ENCODE results near the gene OSCP1. TPM values are rescaled to one million over a fixed set of nuclear protein-coding genes. Genes with fewer than 3 reads are reported as not detected.
A peak's percentile ranks its signal among the peaks of the same experiment; 100 is the strongest.

OSCP1 gene
- 0.56 and 0.94 TPM in 2 replicates for total RNA-seq
- 0.30 TPM for total RNA-seq (2013)
- 0.16 and 0.23 TPM in 2 replicates for polyA plus RNA-seq
- polyA minus RNA-seq = 0.26 and 0.78 TPM in 2 replicates

GRCh38 chr1:36450270-36450918 lies at the start of gene OSCP1:
TSS of gene OSCP1 (minus strand) at chr1:36450451. CDS start at chr1:36450369, 82 bp downstream.
- WGBS (ENCODE audit: insufficient coverage) = 2% methylated on average over 48 of the region's 48 CpGs
- CTCF ChIA-PET = interaction anchor here (0.6 to 1.5 kb wide), 5 partner anchors 10 to 637 kb away, joined by 3 to 5 read pairs (median 4); partner anchors contain the start of gene MRPS15
- TF ChIP-seq CTCF (IDR thresholded peaks at IDR 0.05) (no peak), EZH2 (IDR thresholded peaks at IDR 0.05; ENCODE audit: borderline replicate concordance, insufficient read depth, low read depth, low read length, poor library complexity, severe bottlenecking) (no peak)
- peaks cover 3 to 8% of the 10 kb centered on the region in 2 experiments for H3K36me3 ChIP-seq (replicated peaks in 1 of 2; ENCODE audit: control extremely low read depth in 1 of 2, control insufficient read depth in 1 of 2, extremely low read depth in 1 of 2, insufficient read depth in 2 of 2, low read length in 1 of 2)
- Mint-ChIP-seq H3K9me3 (ENCODE audit: insufficient read depth) (no peaks in the 10 kb centered on the region), H3K27me3 (no peaks in the 10 kb centered on the region), H3K4me1 (peaks cover 18% of the 10 kb centered on the region), H3K4me3 (peak within 1 kb of the TSS; percentile 97), H3K27ac (peak within 1 kb of the TSS; percentile 96)
- POLR2A ChIA-PET = interaction anchor here (0.6 to 2.7 kb wide), 7 partner anchors 14 to 1025 kb away, joined by 3 to 20 read pairs (median 3); partner anchors contain the start of genes MRPS15, SH3D21 and STK40
- H3K4me3 ChIP-seq (ENCODE audit: control extremely low read depth in 1 of 5, extremely low read depth in 1 of 5, insufficient read depth in 1 of 5, low read depth in 2 of 5, low read length in 4 of 5) = peak within 1 kb of the TSS; percentile 67 to 86 (median 76)
- no peaks in the 10 kb centered on the region for H4K20me1 ChIP-seq (ENCODE audit: control insufficient read depth, insufficient read depth, low read length, poor library complexity, severe bottlenecking)
- no peaks in the 10 kb centered on the region for H3K27me3 ChIP-seq (replicated peaks in 1 of 4; ENCODE audit: control extremely low read depth in 1 of 4, control insufficient read depth in 3 of 4, insufficient read depth in 4 of 4, low read length in 3 of 4)
- ATAC-seq (ENCODE audit: low read depth) (peak; percentile 98), DNase-seq (peak; percentile 96)
- no peaks in the 10 kb centered on the region for H3K79me2 ChIP-seq (ENCODE audit: control insufficient read depth, insufficient read depth, low read length)
- no peaks in the 10 kb centered on the region for H3K9me3 ChIP-seq (ENCODE audit: control extremely low read depth in 1 of 3, control insufficient read depth in 2 of 3, insufficient read depth in 1 of 3, low read length in 2 of 3)
- H2AFZ ChIP-seq (ENCODE audit: insufficient read depth, low read depth, low read length, poor library complexity, severe bottlenecking) = peak within 1 kb of the TSS; percentile 83
- peak within 1 kb of the TSS; percentile 80 for H3K9ac ChIP-seq (ENCODE audit: low read length)
- H3K4me1 ChIP-seq (ENCODE audit: control insufficient read depth in 2 of 2, insufficient read depth in 2 of 2, low read length in 2 of 2) = peaks cover 3 to 15% of the 10 kb centered on the region in 2 donors
- peak within 1 kb of the TSS; percentile 92 to 96 for H3K27ac ChIP-seq (ENCODE audit: low read length in 2 of 2)
- peak within 1 kb of the TSS; percentile 80 for H3K4me2 ChIP-seq (replicated peaks; ENCODE audit: low read depth, low read length, poor library complexity, severe bottlenecking)
- intact Hi-C loops (cut with micrococcal nuclease) = loop anchor here (1.0 to 2.0 kb wide), 4 partner anchors 14 to 1104 kb away; partner anchors contain the start of genes ADPRS, MRPS15 and SNIP1

GRCh38 chr1:36497207-36497606 lies 47.0 kb upstream of the OSCP1 start:
- CTCF ChIA-PET = interaction anchor here (1.8 kb wide), 1 partner anchor 19 kb away, joined by 5 read pairs; no protein-coding TSS in a partner anchor

More at GRCh38 chr1:36497207-36497606, 47.0 kb upstream of the OSCP1 start:
- Histone ChIP-seq H2AFZ (ENCODE audit: insufficient read depth, low read depth, low read length, poor library complexity, severe bottlenecking) (no peak overlapping the region), H3K4me3 (ENCODE audit: control extremely low read depth in 1 of 5, extremely low read depth in 1 of 5, insufficient read depth in 1 of 5, low read depth in 2 of 5, low read length in 4 of 5) (no peak overlapping the region), H3K27me3 (replicated peaks in 1 of 4; ENCODE audit: control extremely low read depth in 1 of 4, control insufficient read depth in 3 of 4, insufficient read depth in 4 of 4, low read length in 3 of 4) (no peaks in the 10 kb centered on the region), H3K27ac (ENCODE audit: low read length in 2 of 2) (no peak overlapping the region), H3K4me2 (replicated peaks; ENCODE audit: low read depth, low read length, poor library complexity, severe bottlenecking) (no peak overlapping the region), H3K36me3 (replicated peaks in 1 of 2; ENCODE audit: control extremely low read depth in 1 of 2, control insufficient read depth in 1 of 2, extremely low read depth in 1 of 2, insufficient read depth in 2 of 2, low read length in 1 of 2) (no peaks in the 10 kb centered on the region), H3K9ac (ENCODE audit: low read length) (no peak overlapping the region), H3K9me3 (ENCODE audit: control extremely low read depth in 1 of 3, control insufficient read depth in 2 of 3, insufficient read depth in 1 of 3, low read length in 2 of 3) (no peaks in the 10 kb centered on the region), H3K4me1 (ENCODE audit: control insufficient read depth in 2 of 2, insufficient read depth in 2 of 2, low read length in 2 of 2) (no peaks in the 10 kb centered on the region), H4K20me1 (ENCODE audit: control insufficient read depth, insufficient read depth, low read length, poor library complexity, severe bottlenecking) (no peaks in the 10 kb centered on the region), H3K79me2 (ENCODE audit: control insufficient read depth, insufficient read depth, low read length) (no peaks in the 10 kb centered on the region)
- Mint-ChIP-seq H3K27ac (no peak overlapping the region), H3K9me3 (ENCODE audit: insufficient read depth) (no peaks in the 10 kb centered on the region), H3K27me3 (peaks cover 25% of the 10 kb centered on the region), H3K4me1 (no peaks in the 10 kb centered on the region), H3K4me3 (no peak overlapping the region)
- intact Hi-C loops (cut with micrococcal nuclease) = no loop called here
- WGBS (ENCODE audit: insufficient coverage) = no CpG with 5 or more reads among the region's 2 CpGs
- POLR2A ChIA-PET = interaction anchor here (0.5 kb wide), 1 partner anchor 10 kb away, joined by 3 read pairs; no protein-coding TSS in a partner anchor
- ATAC-seq (ENCODE audit: low read depth) (no peak), DNase-seq (no peak)
- TF ChIP-seq CTCF (IDR thresholded peaks at IDR 0.05) (no peak), EZH2 (IDR thresholded peaks at IDR 0.05; ENCODE audit: borderline replicate concordance, insufficient read depth, low read depth, low read length, poor library complexity, severe bottlenecking) (no peak)
